Activated naive CD4-positive, alpha-beta T cell treated with anti-CD3 and anti-CD28 coated beads for 36 hours (primary cell): Measurements from ENCODE around the gene ANKRD18A. TPM values are rescaled to one million over a fixed set of nuclear protein-coding genes. Genes with fewer than 3 reads are reported as not detected.
A peak's percentile ranks its signal among the peaks of the same experiment; 100 is the strongest.

ENCODE experiments used
- CTCF ChIA-PET: fragments of 350-600 bp; sonication (Branson Sonifier 250); formaldehyde crosslinking; loops from one replicate; lab custom pipeline; 2021; ENCODE audit warnings: antibody characterized with exemption; lab: Charles Lee
- DNase-seq: peaks from one replicate; pipeline ENCODE4 v3.0.0-alpha.2; 2020
- H3K27ac Mint-ChIP-seq: one replicate; pipeline ENCODE4 v1.8.0; 2021; ENCODE audit warnings: mild to moderate bottlenecking, mixed read lengths
- H3K27me3 Mint-ChIP-seq: one replicate; pipeline ENCODE4 v1.8.0; 2021; ENCODE audit warnings: low read depth, mixed read lengths
- H3K36me3 Mint-ChIP-seq: one replicate; pipeline ENCODE4 v1.8.0; 2021; ENCODE audit warnings: low read depth, mixed read lengths
- H3K4me1 Mint-ChIP-seq: one replicate; pipeline ENCODE4 v1.8.0; 2021; ENCODE audit warnings: low read depth, mixed read lengths
- H3K4me3 Mint-ChIP-seq: one replicate; pipeline ENCODE4 v1.8.0; 2021; ENCODE audit warnings: mild to moderate bottlenecking, moderate library complexity, mixed read lengths
- H3K9me3 Mint-ChIP-seq: one replicate; pipeline ENCODE4 v1.8.0; 2021; ENCODE audit warnings: mixed read lengths
- intact Hi-C: fragments of 100-400 bp; cut with micrococcal nuclease; formaldehyde crosslinking; loops from one replicate; pipeline ENCODE4 v1.15.1; 2023
- total RNA-seq, 2 experiments: library from RNA; stranded (reverse); gene quantifications; one replicate each; pipeline ENCODE4 v1.2.3, GENCODE V29; 2021

ANKRD18A gene
- total RNA-seq, 2 experiments from 2014 or later, result 6.1 to 8.1 TPM

DNA sequence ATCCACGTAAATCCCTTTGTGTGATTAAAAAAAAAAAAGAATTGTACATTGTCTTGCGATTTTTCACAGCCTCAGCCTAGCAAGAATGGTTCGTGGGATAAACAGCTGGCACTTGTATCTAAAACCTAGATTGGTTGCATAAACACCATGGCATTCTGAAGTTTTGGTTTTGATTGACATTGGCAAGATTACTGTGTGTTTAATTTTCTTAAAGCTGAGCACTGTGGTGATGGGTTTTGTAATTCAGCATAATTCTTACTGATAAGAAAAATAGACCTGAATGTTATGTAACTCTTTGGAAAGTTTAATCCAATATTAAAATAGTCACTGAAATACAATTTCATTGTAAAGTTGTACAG, 23.4 kb upstream of the ANKRD18A start:
- CTCF ChIA-PET, result interaction anchor here (0.6 to 0.7 kb wide), 2 partner anchors 11 to 25 kb away, joined by 4 read pairs; no protein-coding TSS in a partner anchor
- Mint-ChIP-seq H3K9me3 (no peaks in the 10 kb centered on the region), H3K36me3 (no peaks in the 10 kb centered on the region), H3K4me3 (no peak overlapping the region), H3K27me3 (peaks cover 5% of the 10 kb centered on the region), H3K27ac (no peak overlapping the region), H3K4me1 (no peaks in the 10 kb centered on the region)
- no peak for DNase-seq
- intact Hi-C loops, result no loop called here

DNA sequence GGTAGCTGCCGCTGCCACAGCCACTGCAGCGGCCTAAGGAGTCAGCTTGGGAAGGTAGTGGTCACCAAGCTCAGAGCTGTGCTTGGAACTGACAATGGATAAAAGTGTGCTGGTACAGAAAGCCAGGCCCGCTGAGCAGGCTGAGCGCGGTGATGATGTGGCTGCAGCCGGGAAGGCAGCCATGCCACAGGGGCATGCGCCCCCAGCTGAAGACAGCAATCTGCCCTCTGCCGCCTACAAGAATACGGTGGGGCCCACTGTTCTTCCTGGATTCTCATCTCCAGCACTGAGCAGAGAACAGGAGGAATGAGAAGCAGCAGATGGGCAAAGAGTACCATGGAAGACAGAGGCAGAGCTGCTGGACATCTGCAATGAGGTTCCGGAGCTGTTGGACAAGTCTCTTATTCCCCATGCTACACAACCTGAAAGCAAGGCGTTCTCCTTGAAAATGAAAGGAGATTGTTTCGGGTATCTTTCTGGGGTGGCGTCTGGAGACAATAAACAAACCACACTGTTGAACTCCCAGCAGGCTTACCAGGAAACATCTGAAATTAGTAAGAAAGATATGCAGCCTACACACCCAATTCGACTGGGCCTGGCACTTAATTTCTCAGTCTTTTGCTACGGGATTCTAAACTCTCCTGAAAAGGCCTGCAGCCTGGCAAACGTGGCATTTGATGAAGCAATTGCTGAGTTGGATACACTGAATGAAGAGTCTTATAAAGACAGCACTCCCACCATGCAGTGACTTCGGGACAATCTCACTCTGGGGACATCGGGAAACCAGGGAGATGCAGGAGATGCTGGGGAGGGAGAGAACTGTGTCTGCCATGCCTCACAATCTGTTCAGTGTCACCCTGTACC, 22.8 kb upstream of the ANKRD18A start:
- CTCF ChIA-PET, result interaction anchor here (0.6 to 1.1 kb wide), 3 partner anchors 10 to 26 kb away, joined by 3 to 4 read pairs (median 4); no protein-coding TSS in a partner anchor
- peaks cover 8% of the 10 kb centered on the region for H3K27me3 Mint-ChIP-seq
- no peaks in the 10 kb centered on the region for H3K4me1 Mint-ChIP-seq
- H3K4me3 Mint-ChIP-seq, result no peak overlapping the region
- intact Hi-C loops, result no loop called here
- DNase-seq, result no peak
- no peak overlapping the region for H3K27ac Mint-ChIP-seq
- no peaks in the 10 kb centered on the region for H3K9me3 Mint-ChIP-seq
- no peaks in the 10 kb centered on the region for H3K36me3 Mint-ChIP-seq

DNA sequence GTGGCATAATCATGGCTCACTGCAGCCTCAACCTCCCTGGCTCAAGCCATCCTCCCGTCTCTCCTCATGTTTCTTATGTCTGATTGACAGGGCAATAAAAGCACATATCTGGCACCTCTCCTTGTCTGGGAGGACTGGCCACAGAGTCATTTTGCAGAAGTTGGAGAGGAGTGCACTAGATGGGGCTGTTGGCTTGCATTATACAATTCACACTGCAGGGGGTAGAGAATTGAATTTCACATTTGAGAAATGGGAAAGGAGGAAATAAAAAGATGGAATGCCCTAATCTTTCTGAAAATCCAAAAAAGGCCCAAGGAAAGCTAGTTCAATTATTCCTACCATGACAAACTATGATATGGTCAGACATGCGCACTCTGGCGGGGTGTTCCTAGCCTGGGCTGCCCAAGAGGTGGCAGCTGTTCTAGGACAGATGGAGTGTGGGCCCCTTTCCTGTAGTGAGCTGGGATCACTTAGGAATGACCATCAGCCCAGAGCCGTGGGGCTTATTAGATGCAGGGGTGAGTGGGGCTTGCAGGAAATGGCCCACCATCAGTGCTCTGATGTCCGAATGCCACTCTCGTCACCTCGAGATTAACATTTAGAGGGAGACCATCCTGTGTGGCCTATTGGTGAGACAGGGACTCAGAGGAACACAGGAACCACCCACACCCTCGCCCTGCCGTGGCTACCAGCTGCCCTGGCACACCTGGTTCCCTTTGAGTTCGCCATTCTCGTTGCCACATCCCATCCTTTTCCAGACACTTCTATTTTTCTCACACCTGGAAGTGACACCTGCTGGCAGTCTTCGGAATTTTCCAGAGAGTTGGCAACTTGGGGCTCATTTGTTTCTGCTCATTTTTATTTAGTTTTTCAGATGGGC, 21.8 kb upstream of the ANKRD18A start:
- no peaks in the 10 kb centered on the region for H3K4me1 Mint-ChIP-seq
- peaks cover 8% of the 10 kb centered on the region for H3K27me3 Mint-ChIP-seq
- peak; percentile 18 for DNase-seq
- no peaks in the 10 kb centered on the region for H3K36me3 Mint-ChIP-seq
- intact Hi-C loops, result no loop called here
- CTCF ChIA-PET, result interaction anchor here (0.7 to 1.1 kb wide), 2 partner anchors 20 to 799 kb away, joined by 3 read pairs; no protein-coding TSS in a partner anchor
- no peak overlapping the region for H3K27ac Mint-ChIP-seq
- no peaks in the 10 kb centered on the region for H3K9me3 Mint-ChIP-seq
- no peak overlapping the region for H3K4me3 Mint-ChIP-seq

DNA sequence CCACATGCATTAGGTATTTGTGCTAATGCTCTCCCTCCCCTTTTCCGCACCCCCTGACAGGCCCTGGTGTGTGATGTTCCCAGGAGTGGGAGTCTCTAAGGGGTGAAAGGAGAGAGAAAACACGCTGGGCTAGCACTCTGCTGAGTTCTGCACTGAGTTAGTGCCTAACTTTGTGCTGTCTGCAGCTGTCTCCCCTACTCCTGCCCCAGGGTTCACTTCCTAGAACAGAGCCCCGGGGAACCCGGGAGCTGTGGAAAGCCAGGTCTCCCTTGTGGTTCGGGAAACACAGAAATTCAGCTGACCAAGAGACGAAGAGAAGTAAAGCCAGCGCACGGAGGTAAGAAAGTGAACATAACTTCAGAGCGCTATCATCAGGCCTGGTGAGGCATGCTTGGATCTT, 20.7 kb upstream of the ANKRD18A start:
- intact Hi-C loops, result no loop called here
- no peak overlapping the region for H3K4me3 Mint-ChIP-seq
- DNase-seq, result no peak
- no peak overlapping the region for H3K27ac Mint-ChIP-seq
- no peaks in the 10 kb centered on the region for H3K36me3 Mint-ChIP-seq
- CTCF ChIA-PET, result interaction anchor here (0.7 kb wide), 1 partner anchor 798 kb away, joined by 3 read pairs; no protein-coding TSS in a partner anchor
- H3K9me3 Mint-ChIP-seq, result no peaks in the 10 kb centered on the region
- H3K4me1 Mint-ChIP-seq, result no peaks in the 10 kb centered on the region
- H3K27me3 Mint-ChIP-seq, result peaks cover 10% of the 10 kb centered on the region

GRCh38 chr9:38639577-38639940, 19.2 kb upstream of the ANKRD18A start:
- no peaks in the 10 kb centered on the region for H3K4me1 Mint-ChIP-seq
- CTCF ChIA-PET, result no interaction called here
- H3K9me3 Mint-ChIP-seq, result no peaks in the 10 kb centered on the region
- DNase-seq, result no peak
- intact Hi-C loops, result no loop called here
- H3K4me3 Mint-ChIP-seq, result no peak overlapping the region
- H3K27ac Mint-ChIP-seq, result no peak overlapping the region
- H3K36me3 Mint-ChIP-seq, result no peaks in the 10 kb centered on the region
- H3K27me3 Mint-ChIP-seq, result peaks cover 11% of the 10 kb centered on the region

DNA sequence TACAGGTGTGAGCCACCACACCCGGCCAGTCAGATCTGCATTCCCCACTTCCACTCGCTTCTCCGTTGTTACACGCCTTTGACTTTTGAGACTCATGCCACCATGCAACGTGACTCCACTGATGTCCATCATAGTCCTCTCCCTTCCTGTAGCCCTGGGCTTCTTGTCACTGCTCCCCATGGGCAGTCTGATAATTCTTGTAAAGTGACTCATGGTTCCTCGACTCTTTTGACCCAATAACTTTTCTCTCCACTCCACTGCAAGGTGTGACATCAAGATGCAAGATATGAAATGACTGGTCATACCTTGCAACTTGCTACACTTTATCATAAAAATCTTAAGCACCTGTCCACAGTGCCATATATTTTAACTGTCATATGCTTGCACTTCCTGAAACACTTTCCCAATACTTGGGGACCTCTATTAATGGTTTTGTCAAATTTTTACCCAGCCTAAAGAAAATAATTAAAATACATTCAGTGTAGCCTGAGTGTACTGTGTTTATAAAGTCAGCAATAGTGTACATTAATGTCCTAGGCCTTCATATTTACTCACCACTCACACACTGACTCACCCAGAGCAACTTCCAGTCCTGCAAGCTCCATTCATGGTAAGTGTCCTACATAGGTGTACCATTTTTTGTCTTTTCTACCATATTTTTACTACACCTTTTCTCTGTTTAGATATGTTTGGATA, 18.6 kb upstream of the ANKRD18A start:
- Mint-ChIP-seq H3K27ac (no peak overlapping the region), H3K9me3 (no peaks in the 10 kb centered on the region), H3K36me3 (no peaks in the 10 kb centered on the region), H3K4me3 (no peak overlapping the region), H3K4me1 (no peaks in the 10 kb centered on the region), H3K27me3 (peaks cover 11% of the 10 kb centered on the region)
- CTCF ChIA-PET, result no interaction called here
- no peak for DNase-seq
- intact Hi-C loops, result no loop called here

- Mint-ChIP-seq H3K36me3 (no peaks in the 10 kb centered on the region), H3K27ac (no peak overlapping the region), H3K27me3 (peaks cover 8% of the 10 kb centered on the region), H3K9me3 (no peaks in the 10 kb centered on the region), H3K4me3 (no peak overlapping the region), H3K4me1 (no peaks in the 10 kb centered on the region)
- intact Hi-C loops, result no loop called here
- DNase-seq, result no peak
- CTCF ChIA-PET, result interaction anchor here (0.8 kb wide), 1 partner anchor 13 kb away, joined by 3 read pairs; the partner anchor contains the start of gene ANKRD18A
These were observed 13.9 kb upstream of the ANKRD18A start for GRCh38 chr9:38634315-38634714.

DNA sequence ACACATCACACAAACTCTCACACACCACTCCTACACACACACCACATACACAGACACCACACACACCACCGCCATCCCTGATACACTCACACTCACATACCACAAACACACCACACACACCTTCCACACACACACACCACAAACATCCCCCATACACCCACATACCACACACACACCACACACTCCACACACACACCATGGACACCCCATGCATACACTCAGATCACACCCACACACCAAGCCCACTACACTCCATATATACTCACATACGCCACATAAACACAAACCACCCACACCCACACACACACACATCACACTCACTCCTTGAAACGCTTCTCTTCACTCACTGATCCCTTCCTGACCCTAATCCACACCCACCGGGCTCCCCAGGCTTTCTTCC, 9.1 kb upstream of the ANKRD18A start:
- no peak for DNase-seq
- CTCF ChIA-PET, result no interaction called here
- intact Hi-C loops, result no loop called here

GRCh38 chr9:38626006-38626405, 5.6 kb upstream of the ANKRD18A start:
- Mint-ChIP-seq H3K27ac (no peak overlapping the region), H3K36me3 (peaks cover 12% of the 10 kb centered on the region), H3K27me3 (peaks cover 9% of the 10 kb centered on the region), H3K4me3 (no peak overlapping the region), H3K4me1 (peaks cover 15% of the 10 kb centered on the region), H3K9me3 (peaks cover 6% of the 10 kb centered on the region)
- intact Hi-C loops, result no loop called here
- CTCF ChIA-PET, result interaction anchor here (0.6 kb wide), 1 partner anchor 190 kb away, joined by 4 read pairs; no protein-coding TSS in a partner anchor
- DNase-seq, result no peak

More for the DNA sequence above, 9.1 kb upstream of the ANKRD18A start:
- no peak overlapping the region for H3K4me3 Mint-ChIP-seq
- H3K36me3 Mint-ChIP-seq, result peaks cover 5% of the 10 kb centered on the region
- H3K27me3 Mint-ChIP-seq, result no peaks in the 10 kb centered on the region
- peaks cover 4% of the 10 kb centered on the region for H3K4me1 Mint-ChIP-seq
- H3K9me3 Mint-ChIP-seq, result peaks cover 3% of the 10 kb centered on the region
- no peak overlapping the region for H3K27ac Mint-ChIP-seq

GRCh38 chr9:38622951-38623350, 2.6 kb upstream of the ANKRD18A start:
- CTCF ChIA-PET, result interaction anchor here (1.2 kb wide), 2 partner anchors 20 to 190 kb away, joined by 3 read pairs; no protein-coding TSS in a partner anchor
- no peak for DNase-seq

GRCh38 chr9:38622288-38622674, 1.9 kb upstream of the ANKRD18A start:
- intact Hi-C loops, result loop anchor here (1.0 to 5.0 kb wide), 3 partner anchors 85 to 718 kb away; partner anchors contain the start of genes SHB and SLC25A51
- CTCF ChIA-PET, result interaction anchor here (1.2 kb wide), 2 partner anchors 20 to 190 kb away, joined by 3 read pairs; no protein-coding TSS in a partner anchor
- Mint-ChIP-seq H3K4me3 (peak overlapping the region; percentile 76), H3K4me1 (peaks cover 15% of the 10 kb centered on the region), H3K27me3 (peaks cover 11% of the 10 kb centered on the region), H3K36me3 (peaks cover 13% of the 10 kb centered on the region), H3K27ac (no peak overlapping the region), H3K9me3 (peaks cover 6% of the 10 kb centered on the region)
- peak; percentile 17 for DNase-seq

More at GRCh38 chr9:38622951-38623350, 2.6 kb upstream of the ANKRD18A start:
- Mint-ChIP-seq H3K27me3 (peaks cover 11% of the 10 kb centered on the region), H3K4me1 (peaks cover 15% of the 10 kb centered on the region), H3K27ac (no peak overlapping the region), H3K4me3 (peak overlapping the region; percentile 76), H3K36me3 (peaks cover 13% of the 10 kb centered on the region), H3K9me3 (peaks cover 6% of the 10 kb centered on the region)
- intact Hi-C loops, result loop anchor here (1.0 to 5.0 kb wide), 3 partner anchors 84 to 719 kb away; partner anchors contain the start of genes SHB and SLC25A51
